ENCODE results near the gene TMEM52B.

The TMEM52B gene

DNA sequence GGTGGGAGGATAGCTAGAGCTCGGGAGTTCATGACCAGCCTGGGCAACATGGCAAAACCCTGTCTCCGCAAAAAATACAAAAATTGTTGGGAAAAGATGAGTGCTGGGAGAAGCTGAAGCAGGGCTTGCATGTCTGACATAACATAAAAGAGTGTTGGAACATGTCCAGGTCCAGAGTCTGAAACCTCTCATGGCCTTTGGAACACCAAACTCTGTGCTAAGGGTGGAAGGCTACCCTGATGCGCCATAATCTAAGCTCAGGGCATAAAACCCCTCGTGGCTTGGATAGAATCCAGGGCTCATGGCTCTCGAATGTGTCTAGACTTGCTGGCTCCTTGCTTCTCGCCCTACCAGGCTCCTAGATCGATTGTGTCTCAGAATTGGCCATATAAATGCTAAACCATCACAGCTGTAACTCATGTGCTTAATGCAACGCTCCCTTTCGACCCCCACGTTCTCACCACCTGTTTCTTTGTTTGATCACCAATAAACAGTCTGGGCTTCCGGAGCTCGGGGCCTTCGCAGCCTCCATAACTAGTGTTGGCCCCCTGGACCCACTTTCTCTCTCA lies 42.1 kb upstream of the TMEM52B start:
- no peaks in the 10 kb centered on the region for H3K79me2 ChIP-seq
- no peak overlapping the region for H3K9ac ChIP-seq
- no peaks in the 10 kb centered on the region for H3K9me3 ChIP-seq (ENCODE audit: control insufficient read depth, low read length)
- H3K4me1 ChIP-seq = no peaks in the 10 kb centered on the region
- no peaks in the 10 kb centered on the region for H3K36me3 ChIP-seq (ENCODE audit: control insufficient read depth, insufficient read depth, low read length)
- TF ChIP-seq, protein P1, sequence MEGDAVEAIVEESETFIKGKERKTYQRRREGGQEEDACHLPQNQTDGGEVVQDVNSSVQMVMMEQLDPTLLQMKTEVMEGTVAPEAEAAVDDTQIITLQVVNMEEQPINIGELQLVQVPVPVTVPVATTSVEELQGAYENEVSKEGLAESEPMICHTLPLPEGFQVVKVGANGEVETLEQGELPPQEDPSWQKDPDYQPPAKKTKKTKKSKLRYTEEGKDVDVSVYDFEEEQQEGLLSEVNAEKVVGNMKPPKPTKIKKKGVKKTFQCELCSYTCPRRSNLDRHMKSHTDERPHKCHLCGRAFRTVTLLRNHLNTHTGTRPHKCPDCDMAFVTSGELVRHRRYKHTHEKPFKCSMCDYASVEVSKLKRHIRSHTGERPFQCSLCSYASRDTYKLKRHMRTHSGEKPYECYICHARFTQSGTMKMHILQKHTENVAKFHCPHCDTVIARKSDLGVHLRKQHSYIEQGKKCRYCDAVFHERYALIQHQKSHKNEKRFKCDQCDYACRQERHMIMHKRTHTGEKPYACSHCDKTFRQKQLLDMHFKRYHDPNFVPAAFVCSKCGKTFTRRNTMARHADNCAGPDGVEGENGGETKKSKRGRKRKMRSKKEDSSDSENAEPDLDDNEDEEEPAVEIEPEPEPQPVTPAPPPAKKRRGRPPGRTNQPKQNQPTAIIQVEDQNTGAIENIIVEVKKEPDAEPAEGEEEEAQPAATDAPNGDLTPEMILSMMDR (IDR thresholded peaks at IDR 0.05) = no peak
- no peak overlapping the region for H2AFZ ChIP-seq
- no peak overlapping the region for H3K27ac ChIP-seq
- H3K27me3 ChIP-seq (ENCODE audit: control insufficient read depth, insufficient read depth, low read length) = no peaks in the 10 kb centered on the region
- H3K4me2 ChIP-seq (ENCODE audit: low read length) = no peak overlapping the region
- H3K4me3 ChIP-seq (ENCODE audit: low read depth, low read length) = no peak overlapping the region

DNA sequence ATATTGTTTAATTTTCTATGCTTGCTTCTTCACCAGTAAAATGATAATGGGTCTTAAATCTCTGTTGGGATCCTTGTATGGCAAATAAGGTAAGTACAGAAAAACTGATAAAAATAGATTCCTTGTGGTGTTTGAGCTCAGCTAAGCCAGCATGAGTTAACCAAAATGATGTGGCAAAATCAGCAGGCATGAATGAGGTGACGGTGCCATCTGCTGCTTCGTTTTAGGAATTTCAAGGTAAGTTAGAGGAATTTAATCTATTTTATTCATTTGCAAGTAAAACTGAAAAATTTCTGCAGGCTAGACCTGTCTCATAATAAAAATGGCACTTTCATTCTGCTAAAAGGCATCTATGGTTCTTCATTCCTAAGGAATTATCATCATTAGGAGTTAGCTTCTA lies 38.8 kb upstream of the TMEM52B start:
- H3K36me3 ChIP-seq (ENCODE audit: control insufficient read depth, insufficient read depth, low read length) = no peaks in the 10 kb centered on the region

DNA sequence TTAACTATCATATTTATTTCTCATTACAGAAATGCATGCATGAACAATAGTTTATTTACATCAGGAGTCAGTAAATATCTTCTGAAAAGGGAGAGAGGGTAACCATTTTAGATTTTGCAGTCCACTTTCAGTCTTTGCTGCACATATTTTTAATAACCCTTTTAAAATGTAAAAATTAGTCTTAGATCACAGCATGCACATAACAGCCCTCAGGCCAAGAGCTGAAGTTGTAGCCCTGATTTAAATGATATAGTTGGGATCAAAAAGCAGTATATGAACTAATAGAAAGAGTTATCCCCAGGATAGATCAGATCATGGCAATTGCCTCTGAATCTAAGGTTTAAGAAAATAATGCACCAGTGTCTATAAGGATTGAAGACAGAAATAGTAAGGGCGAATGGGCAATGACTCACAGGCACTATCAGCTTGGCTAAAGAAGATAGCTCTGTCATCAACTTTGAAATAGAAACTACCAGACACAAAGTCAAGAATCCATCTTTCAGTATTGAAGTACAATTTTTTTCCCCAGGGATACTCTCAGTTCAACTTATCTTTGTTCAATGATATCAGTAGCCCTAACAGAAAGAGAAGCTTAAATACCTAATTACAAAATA lies 35.7 kb upstream of the TMEM52B start:
- Histone ChIP-seq H3K4me2 (ENCODE audit: low read length) (no peak overlapping the region), H3K36me3 (ENCODE audit: control insufficient read depth, insufficient read depth, low read length) (no peaks in the 10 kb centered on the region), H3K27ac (no peak overlapping the region), H3K4me3 (ENCODE audit: low read depth, low read length) (no peak overlapping the region), H3K9ac (no peak overlapping the region), H3K9me3 (ENCODE audit: control insufficient read depth, low read length) (no peaks in the 10 kb centered on the region), H3K27me3 (ENCODE audit: control insufficient read depth, insufficient read depth, low read length) (no peaks in the 10 kb centered on the region), H3K4me1 (no peaks in the 10 kb centered on the region), H2AFZ (no peak overlapping the region), H3K79me2 (no peaks in the 10 kb centered on the region)
- TF ChIP-seq, protein P1 (IDR thresholded peaks at IDR 0.05) = no peak

More for the DNA sequence above, 38.8 kb upstream of the TMEM52B start:
- Histone ChIP-seq H3K9me3 (ENCODE audit: control insufficient read depth, low read length) (no peaks in the 10 kb centered on the region), H2AFZ (no peak overlapping the region), H3K4me3 (ENCODE audit: low read depth, low read length) (no peak overlapping the region), H3K27me3 (ENCODE audit: control insufficient read depth, insufficient read depth, low read length) (no peaks in the 10 kb centered on the region), H3K79me2 (no peaks in the 10 kb centered on the region), H3K27ac (no peak overlapping the region), H3K4me1 (no peaks in the 10 kb centered on the region), H3K9ac (no peak overlapping the region), H3K4me2 (ENCODE audit: low read length) (no peak overlapping the region)
- TF ChIP-seq, protein P1 (IDR thresholded peaks at IDR 0.05) = peak; percentile 28

DNA sequence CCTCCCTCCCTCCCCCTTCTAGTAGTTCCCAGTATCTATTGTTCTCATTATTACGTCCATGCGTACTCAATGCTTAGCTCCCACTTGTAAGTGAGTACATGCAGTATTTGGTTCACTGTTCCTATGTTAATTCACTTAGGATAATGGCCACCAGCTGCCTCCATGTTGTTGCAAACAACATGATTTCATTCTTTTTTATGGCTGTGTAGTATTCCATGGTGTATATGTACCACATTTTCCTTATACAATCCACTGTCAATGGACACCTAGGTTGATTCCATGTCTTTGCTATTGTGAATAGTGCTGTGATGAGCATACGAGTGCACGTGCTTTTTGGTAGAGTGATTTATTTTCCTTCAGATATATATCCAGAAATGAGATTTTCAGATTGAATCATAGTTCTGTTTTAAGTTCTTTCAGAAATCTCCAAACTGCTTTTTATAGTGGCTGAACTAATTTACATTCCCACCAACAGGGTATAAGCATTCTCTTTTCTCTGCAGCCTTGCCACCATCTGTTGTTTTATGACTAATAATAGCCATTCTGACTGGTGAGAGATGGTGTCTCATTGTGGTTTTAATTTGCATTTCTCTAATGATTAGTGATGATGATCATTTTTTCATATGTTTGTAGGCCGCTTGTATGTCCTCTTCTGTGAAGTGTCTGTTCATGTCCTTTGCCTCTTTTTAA lies 31.0 kb upstream of the TMEM52B start:
- H3K4me2 ChIP-seq (ENCODE audit: low read length) = no peak overlapping the region
- no peaks in the 10 kb centered on the region for H3K4me1 ChIP-seq
- no peak overlapping the region for H2AFZ ChIP-seq

More for the DNA sequence above, 31.0 kb upstream of the TMEM52B start:
- Histone ChIP-seq H3K4me3 (ENCODE audit: low read depth, low read length) (no peak overlapping the region), H3K27ac (no peak overlapping the region), H3K27me3 (ENCODE audit: control insufficient read depth, insufficient read depth, low read length) (no peaks in the 10 kb centered on the region), H3K9me3 (ENCODE audit: control insufficient read depth, low read length) (no peaks in the 10 kb centered on the region), H3K36me3 (ENCODE audit: control insufficient read depth, insufficient read depth, low read length) (no peaks in the 10 kb centered on the region), H3K79me2 (no peaks in the 10 kb centered on the region), H3K9ac (no peak overlapping the region)
- TF ChIP-seq, protein P1 (IDR thresholded peaks at IDR 0.05) = no peak
